ENCODE data around the gene TALDO1. TPM values are rescaled to one million over a fixed set of nuclear protein-coding genes. Genes with fewer than 3 reads are reported as not detected.

TALDO1 gene
- total and polyA plus RNA-seq, 5 experiments from 2014 or later = 120 to 173 (median 160) TPM

DNA sequence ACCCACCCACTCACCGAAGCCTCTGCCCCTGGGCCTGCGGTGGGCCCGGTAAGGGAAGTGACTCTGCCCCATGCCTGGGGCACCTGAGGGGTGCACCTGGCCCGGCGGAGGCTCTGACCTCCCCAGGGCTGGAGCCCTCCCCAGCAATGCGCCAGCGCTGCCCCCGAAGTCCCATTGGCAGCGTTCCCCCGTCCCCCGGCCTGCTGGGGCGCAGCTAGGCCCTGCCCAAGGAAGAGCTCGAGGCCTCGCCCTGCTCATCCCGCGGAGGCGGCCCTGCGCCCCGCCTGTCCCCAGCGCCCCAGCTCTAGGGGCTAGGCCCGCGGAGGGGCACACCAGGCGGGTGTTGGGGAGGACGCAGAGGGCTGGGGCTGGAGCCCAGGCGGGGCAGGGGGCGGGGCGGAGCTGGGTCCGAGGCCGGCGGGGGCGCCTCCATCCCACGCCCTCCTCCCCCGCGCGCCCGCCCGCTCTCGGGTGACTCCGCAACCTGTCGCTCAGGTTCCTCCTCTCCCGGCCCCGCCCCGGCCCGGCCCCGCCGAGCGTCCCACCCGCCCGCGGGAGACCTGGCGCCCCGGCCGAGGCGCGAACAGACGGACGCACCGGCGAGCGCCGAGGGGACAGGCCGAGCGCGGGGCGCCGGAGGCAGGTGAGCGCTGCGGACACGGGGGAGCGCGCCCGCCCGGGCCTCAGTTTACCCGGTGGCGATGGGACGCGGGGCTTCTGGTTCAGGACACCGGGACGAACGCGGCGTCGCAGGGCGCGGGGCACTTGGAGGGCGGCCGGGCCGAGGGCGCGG, 41.4 kb upstream of the TALDO1 start, which contains the start of gene EPS8L2:
EPS8L2 (plus strand) TSS at position 586 of the 793 bp plus-strand sequence. CDS start 3,177 bp downstream, outside the sequence.
- Mint-ChIP-seq H3K4me3 (peak within 1 kb of the TSS in 8 of 10 donors; percentile 18 to 77 (median 36)), H3K27ac (peak within 1 kb of the TSS in 2 of 10 donors; percentile 53 to 72), H3K27me3 (peaks cover 1 to 25% (median 11%) of the 10 kb centered on the region in 5 donors), H3K36me3 (peaks cover 0 to 3% (median 0%) of the 10 kb centered on the region in 3 donors), H3K9me3 (no peaks in the 10 kb centered on the region), H3K4me1 (peaks cover 3 to 15% (median 7%) of the 10 kb centered on the region in 4 donors)
- ATAC-seq = peak; percentile 71 to 77
- no peak for DNase-seq
- POLR2A ChIA-PET = interaction anchor here (1.9 to 2.2 kb wide), 3 partner anchors 10 to 20 kb away, joined by 6 to 18 read pairs (median 8); partner anchors contain the start of genes DEAF1 and TMEM80

DNA sequence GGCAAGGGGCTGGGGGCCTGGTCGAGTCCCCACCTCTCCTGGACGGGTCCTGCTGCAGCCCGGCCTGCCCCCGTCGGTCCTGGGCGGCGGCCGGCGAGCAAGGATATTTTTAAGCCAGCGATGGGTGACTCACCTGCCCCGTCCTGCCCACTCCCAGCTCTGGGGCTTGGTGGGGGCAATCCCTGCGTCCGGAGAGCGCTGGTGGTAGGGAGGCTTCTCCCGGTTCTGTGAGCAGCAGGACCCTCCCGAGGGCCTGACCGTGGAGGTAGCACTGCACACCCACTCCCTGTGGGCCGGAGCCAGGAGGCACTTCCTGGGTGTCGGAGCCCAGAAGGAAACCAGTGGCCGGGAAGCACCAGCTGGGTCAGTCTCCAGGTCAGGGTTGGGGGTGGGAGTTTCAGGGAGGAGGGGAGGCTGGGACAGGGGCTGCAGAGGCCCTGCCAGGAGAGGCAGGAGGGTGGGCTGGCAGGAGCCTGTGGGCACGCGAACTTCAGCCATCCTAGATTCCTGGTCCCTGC, 40.8 kb upstream of the TALDO1 start:
- POLR2A ChIA-PET = interaction anchor here (0.8 to 2.1 kb wide), 3 partner anchors 8 to 15 kb away, joined by 3 to 8 read pairs (median 5); no protein-coding TSS in a partner anchor
- H3K27ac Mint-ChIP-seq = no peak overlapping the region
- H3K4me1 Mint-ChIP-seq = peaks cover 3 to 18% (median 11%) of the 10 kb centered on the region in 4 donors
- no peaks in the 10 kb centered on the region for H3K36me3 Mint-ChIP-seq
- peak overlapping the region in 2 of 10 donors; percentile 18 to 22 for H3K4me3 Mint-ChIP-seq
- no peak for DNase-seq
- H3K9me3 Mint-ChIP-seq = no peaks in the 10 kb centered on the region
- H3K27me3 Mint-ChIP-seq = peaks cover 1 to 32% (median 11%) of the 10 kb centered on the region in 5 donors
- ATAC-seq = peak in 1 of 2 donors; percentile 14

DNA sequence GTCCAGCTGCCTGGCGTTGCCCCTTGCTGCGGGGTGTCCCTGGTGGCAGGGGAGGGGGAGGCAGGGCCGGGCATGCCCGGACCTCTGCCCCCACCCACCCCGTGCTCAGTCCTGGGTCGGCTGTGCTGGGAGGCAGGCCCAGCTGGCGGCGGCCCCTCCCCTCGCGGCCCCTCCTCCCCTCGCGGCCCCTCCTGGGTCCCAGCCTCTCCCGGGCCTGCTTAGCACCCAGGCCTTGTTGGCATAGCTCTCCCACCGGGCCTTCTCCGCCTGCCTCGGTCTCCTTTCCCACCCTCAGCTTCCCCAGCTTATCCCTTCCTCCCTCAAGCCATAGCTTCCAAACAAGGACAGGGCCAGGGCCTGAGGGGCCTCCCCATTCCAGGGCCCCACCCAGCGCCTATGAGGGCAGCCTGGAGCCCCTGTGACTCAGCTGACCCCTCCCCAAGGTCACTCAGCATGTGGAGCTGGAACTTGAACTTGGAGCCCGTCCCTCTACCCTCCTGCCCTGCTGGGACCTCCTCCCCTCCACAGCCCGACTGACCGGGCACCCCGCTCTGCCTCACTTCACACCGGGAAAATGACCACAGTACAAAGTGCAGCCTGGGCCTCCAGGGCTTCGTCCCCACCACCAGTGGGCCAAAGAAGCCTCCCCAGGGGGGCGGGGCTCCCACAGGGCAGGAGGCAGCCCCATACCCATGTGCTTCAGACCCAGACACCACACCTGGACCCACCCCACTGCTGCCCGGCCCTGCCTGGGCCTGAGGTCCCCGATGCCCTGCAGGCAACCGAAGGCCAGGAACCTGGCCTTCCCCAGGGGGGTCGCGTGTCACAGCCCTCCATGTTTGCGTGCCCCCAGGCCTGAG, 40.1 kb upstream of the TALDO1 start:
- DNase-seq (no peak), ATAC-seq (no peak)
- POLR2A ChIA-PET = interaction anchor here (0.8 to 1.0 kb wide), 2 partner anchors 9 to 12 kb away, joined by 3 to 5 read pairs; no protein-coding TSS in a partner anchor
- Mint-ChIP-seq H3K9me3 (no peaks in the 10 kb centered on the region), H3K4me1 (peaks cover 3 to 18% (median 11%) of the 10 kb centered on the region in 4 donors), H3K36me3 (no peaks in the 10 kb centered on the region), H3K27ac (no peak overlapping the region), H3K27me3 (peaks cover 1 to 33% (median 11%) of the 10 kb centered on the region in 5 donors), H3K4me3 (peak overlapping the region in 5 of 10 donors; percentile 18 to 63 (median 60))

DNA sequence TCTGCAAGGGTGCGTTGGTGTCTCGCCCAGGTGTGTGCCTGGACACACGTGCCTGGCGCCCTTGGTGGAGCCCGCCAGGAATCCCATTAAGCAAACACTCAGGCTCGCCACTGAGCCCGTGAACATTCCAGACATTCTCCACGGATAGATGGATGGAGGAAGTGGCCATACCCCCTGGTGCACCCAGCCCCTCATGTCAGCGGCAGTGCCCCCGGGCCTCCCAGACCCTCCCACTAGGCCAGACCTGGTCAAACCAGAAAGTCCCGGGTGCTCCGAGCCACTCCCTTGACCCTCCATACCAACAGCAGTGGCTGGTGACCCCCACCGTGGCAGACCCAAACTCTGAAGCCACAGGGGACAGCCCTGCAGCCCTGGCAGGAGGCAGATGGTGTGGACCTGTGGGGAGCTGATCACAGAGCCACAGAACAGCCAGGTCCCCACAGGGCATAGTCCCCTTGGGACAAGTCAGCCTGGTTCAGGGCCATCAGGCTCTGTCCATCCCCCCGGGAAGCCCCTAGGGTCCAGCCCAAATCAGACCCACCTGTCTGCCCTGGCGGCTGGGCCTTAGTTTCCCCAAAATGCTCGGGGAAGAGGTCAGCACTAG, 39.3 kb upstream of the TALDO1 start:
- H3K4me1 Mint-ChIP-seq = peaks cover 3 to 18% (median 11%) of the 10 kb centered on the region in 4 donors
- peak overlapping the region in 4 of 10 donors; percentile 30 to 62 (median 56) for H3K4me3 Mint-ChIP-seq
- H3K27me3 Mint-ChIP-seq = peaks cover 1 to 33% (median 11%) of the 10 kb centered on the region in 5 donors
- H3K9me3 Mint-ChIP-seq = no peaks in the 10 kb centered on the region
- ATAC-seq = no peak
- POLR2A ChIA-PET = no interaction called here
- no peak for DNase-seq
- no peak overlapping the region for H3K27ac Mint-ChIP-seq
- no peaks in the 10 kb centered on the region for H3K36me3 Mint-ChIP-seq

DNA sequence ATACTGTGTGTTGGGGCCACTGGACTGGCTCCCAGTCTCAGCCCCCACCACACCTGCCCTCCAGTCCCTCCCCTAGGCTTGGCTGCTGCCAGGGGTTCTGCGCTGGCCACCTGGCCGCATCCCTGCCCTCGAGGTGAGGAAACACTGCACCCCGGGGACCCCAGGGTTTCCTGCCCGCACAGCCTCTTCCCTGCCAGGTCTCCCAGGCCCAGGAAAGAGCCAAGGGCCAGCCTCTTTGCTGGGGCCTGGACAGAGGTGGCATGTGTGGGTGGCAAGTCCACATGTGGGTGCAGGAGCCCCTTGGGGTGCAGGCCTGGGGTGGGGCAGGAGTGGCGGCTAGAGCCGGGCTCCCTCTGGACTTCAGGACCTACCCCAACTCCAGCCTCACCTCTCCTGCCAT, 38.8 kb upstream of the TALDO1 start:
- Mint-ChIP-seq H3K36me3 (no peaks in the 10 kb centered on the region), H3K4me3 (no peak overlapping the region), H3K4me1 (peaks cover 3 to 18% (median 11%) of the 10 kb centered on the region in 4 donors), H3K27ac (no peak overlapping the region), H3K27me3 (peaks cover 1 to 33% (median 11%) of the 10 kb centered on the region in 5 donors), H3K9me3 (no peaks in the 10 kb centered on the region)
- no peak for ATAC-seq
- DNase-seq = peak in 1 of 10 donors; percentile 23
- POLR2A ChIA-PET = no interaction called here

DNA sequence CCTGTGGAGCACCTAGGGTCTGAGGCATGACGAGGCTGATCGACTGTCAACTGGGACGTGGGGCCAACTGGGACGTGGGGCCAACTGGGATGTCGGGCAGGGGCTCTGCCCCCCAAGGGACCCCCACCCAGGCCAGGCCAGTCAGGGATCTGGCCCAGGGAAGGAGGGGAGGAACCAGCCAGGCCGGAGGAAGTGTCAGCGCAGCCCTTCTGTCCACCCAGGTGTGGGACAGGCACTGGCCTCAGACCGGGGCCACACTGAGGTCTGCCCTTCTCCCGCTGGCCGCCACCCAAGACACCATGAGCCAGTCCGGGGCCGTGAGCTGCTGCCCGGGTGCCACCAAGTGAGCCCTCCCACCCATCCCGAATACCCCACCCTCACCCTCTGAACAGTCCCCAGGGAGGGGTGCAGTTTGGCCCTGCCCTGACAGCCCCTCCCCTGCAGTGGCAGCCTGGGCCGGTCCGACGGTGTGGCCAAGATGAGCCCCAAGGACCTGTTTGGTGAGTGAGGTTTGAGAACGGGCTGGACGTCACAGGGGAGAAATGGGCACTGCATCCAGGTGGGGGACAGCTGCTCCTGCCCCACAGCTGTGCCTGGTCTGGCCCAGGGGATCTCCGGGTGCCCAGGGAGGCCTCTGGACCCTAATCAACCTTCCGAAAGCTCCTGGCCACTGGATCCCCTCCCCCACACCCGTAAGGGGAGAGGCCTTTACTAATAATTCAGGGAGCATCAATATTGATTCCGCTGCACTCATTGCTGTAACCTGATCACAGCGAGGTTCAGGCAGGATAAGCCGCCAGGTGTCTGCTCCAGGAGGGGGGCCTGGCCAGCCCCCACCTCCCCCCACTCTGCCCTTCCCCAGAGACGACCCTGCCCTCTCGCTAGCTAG, 37.9 kb upstream of the TALDO1 start:
- ATAC-seq (no peak), DNase-seq (no peak)
- H3K27me3 Mint-ChIP-seq = peaks cover 1 to 33% (median 11%) of the 10 kb centered on the region in 5 donors
- POLR2A ChIA-PET = interaction anchor here (0.7 kb wide), 1 partner anchor 68 kb away, joined by 4 read pairs; the partner anchor contains the start of gene GATD1
- H3K9me3 Mint-ChIP-seq = no peaks in the 10 kb centered on the region
- no peaks in the 10 kb centered on the region for H3K36me3 Mint-ChIP-seq
- H3K4me1 Mint-ChIP-seq = peaks cover 3 to 18% (median 10%) of the 10 kb centered on the region in 4 donors
- no peak overlapping the region for H3K27ac Mint-ChIP-seq
- no peak overlapping the region for H3K4me3 Mint-ChIP-seq

DNA sequence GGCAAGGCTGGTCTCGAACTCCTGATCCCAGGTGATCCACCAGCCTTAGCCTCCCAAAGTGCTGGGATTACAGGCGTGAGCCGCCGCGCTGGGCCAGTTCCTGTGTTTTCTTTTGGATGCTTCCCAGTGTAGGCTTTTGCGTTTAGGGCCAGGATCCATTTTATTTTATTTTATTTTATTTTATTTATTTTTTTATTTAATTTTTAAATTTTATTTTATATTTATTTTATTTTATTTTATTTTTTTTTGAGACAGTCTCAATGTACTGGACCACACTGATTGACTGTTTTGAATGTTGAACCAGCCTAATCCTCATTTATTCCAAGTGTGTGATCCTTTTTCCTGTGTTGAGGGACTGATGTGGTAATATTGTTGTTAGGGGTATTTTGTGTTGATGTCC, 32.8 kb upstream of the TALDO1 start:
- H3K27me3 Mint-ChIP-seq = peaks cover 1 to 20% (median 11%) of the 10 kb centered on the region in 5 donors
- H3K4me1 Mint-ChIP-seq = peaks cover under 1 to 13% (median 6%) of the 10 kb centered on the region in 4 donors
- no peak overlapping the region for H3K4me3 Mint-ChIP-seq
- POLR2A ChIA-PET = no interaction called here
- peaks cover 0 to 12% (median 0%) of the 10 kb centered on the region in 9 donors for H3K9me3 Mint-ChIP-seq
- DNase-seq (no peak), ATAC-seq (no peak)
- H3K27ac Mint-ChIP-seq = no peak overlapping the region
- peaks cover 0 to 4% (median 3%) of the 10 kb centered on the region in 3 donors for H3K36me3 Mint-ChIP-seq

DNA sequence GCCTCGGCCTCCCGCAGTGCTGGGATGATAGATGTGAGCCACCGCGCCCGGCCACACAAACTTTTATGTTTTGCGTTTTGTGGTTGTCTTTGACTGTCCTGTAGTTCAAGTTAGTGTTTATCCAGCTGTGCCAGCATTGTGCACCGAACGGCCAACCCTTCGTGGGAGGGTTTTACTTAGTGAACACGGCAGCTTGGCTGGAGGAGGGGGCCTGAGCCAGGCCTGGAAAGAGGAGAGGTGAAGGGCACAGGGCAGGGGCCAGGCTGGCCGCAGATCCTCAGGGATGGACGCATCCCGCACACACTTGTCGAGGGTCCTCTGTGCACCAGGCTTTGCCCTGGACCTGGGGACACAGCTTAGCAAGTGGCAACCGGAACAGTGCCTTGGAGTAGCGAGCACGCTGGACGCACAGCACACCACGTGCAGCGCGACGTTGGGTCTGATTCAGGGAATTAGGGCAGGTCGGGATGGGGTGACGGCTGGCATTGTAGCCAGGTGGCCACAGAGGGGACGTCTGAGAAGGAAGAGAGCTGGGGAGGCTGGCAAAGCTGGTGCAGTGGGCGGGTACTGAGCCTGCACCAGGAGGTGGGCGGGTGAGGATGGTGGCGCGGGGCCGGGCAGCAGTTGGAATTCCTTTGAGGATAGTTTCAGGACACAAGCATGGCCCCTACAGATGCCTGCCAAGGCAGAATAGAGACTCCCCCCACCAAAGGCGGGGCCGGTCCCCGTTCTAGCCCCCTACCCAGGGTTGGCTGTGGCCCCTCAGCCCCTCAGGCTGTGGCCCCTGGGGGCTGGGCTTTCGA, 27.8 kb upstream of the TALDO1 start:
- Mint-ChIP-seq H3K4me3 (peak overlapping the region in 8 of 10 donors; percentile 44 to 69 (median 57)), H3K4me1 (peaks cover 6 to 21% (median 14%) of the 10 kb centered on the region in 4 donors), H3K36me3 (peaks cover 2 to 4% (median 3%) of the 10 kb centered on the region in 3 donors), H3K27ac (no peak overlapping the region), H3K9me3 (peaks cover 0 to 12% (median 0%) of the 10 kb centered on the region in 9 donors), H3K27me3 (peaks cover 4 to 12% (median 9%) of the 10 kb centered on the region in 5 donors)
- ATAC-seq (no peak), DNase-seq (no peak)
- POLR2A ChIA-PET = interaction anchor here (0.6 to 10.3 kb wide), 3 partner anchors 12 to 64 kb away, joined by 3 to 109 read pairs (median 5); partner anchors contain the start of genes DEAF1 and TMEM80

DNA sequence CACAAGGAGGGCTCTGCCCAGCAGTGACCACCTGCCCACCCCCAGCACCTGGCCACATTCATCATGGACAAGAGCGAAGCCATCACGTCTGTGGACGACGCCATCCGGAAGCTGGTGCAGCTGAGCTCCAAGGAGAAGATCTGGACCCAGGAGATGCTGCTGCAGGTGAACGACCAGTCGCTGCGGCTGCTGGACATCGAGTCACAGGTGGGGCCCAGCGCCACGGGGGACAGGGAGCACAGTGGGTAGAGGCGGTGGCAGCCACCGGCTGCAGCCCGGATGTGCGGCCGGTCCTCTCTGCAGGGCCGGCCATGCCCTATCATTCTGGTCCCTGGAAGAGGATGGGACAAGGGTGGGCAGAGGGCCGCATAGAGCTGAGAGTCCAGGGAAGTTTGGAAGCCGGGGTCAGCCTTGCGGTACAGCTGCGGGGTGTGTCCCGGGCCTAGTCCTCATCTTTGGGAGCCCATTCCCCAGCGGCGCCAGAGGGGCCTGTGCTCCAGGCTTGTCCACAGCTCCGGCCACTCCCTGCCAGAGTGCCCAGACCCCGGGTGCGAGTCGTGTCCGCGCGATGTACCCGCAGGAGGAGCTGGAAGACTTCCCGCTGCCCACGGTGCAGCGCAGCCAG, 27.1 kb upstream of the TALDO1 start:
- Mint-ChIP-seq H3K9me3 (peaks cover 0 to 7% (median 0%) of the 10 kb centered on the region in 9 donors), H3K27ac (peak overlapping the region in 2 of 10 donors; percentile 43 to 75), H3K4me1 (peaks cover 6 to 21% (median 15%) of the 10 kb centered on the region in 4 donors), H3K27me3 (peaks cover 4 to 11% (median 9%) of the 10 kb centered on the region in 5 donors), H3K36me3 (peaks cover 2 to 4% (median 3%) of the 10 kb centered on the region in 3 donors), H3K4me3 (peak overlapping the region in 9 of 10 donors; percentile 24 to 69 (median 55))
- POLR2A ChIA-PET = interaction anchor here (0.5 to 10.3 kb wide), 8 partner anchors 18 to 151 kb away, joined by 3 to 109 read pairs (median 3); partner anchors contain the start of genes DEAF1, IRF7 and TMEM80
- no peak for DNase-seq
- no peak for ATAC-seq

All from naive thymus-derived CD8-positive, alpha-beta T cell (primary cell).